H9 (cell line): ENCODE measurements around the gene ZNHIT1. TPM values are rescaled to one million over a fixed set of nuclear protein-coding genes. Genes with fewer than 3 reads are reported as not detected.

ENCODE experiments used
- DNase-seq: peaks from one replicate; pipeline ENCODE4 v3.0.0-alpha.2; 2017
- H2AFZ ChIP-seq: one replicate; pipeline ENCODE4 v1.6.1; 2013; ENCODE audit warnings: mild to moderate bottlenecking, low read length, control low read depth, moderate library complexity
- H2AK5ac ChIP-seq: 2 replicates; pipeline ENCODE4 v1.6.1; 2013; ENCODE audit warnings: low read length, control low read depth, mixed read lengths; ENCODE audit not compliant: insufficient read length
- H2BK120ac ChIP-seq: one replicate; pipeline ENCODE4 v1.6.1; 2013; ENCODE audit warnings: low read depth, mild to moderate bottlenecking, low read length, control low read depth, inconsistent platforms; ENCODE audit not compliant: poor library complexity, severe bottlenecking
- H2BK12ac ChIP-seq: 2 replicates; pipeline ENCODE4 v1.6.1; 2013; ENCODE audit warnings: low read length, control low read depth, mixed read lengths, low read depth; ENCODE audit not compliant: insufficient read length
- H2BK15ac ChIP-seq: 2 replicates; pipeline ENCODE4 v1.6.1; 2013; ENCODE audit warnings: low read depth, low read length, control low read depth
- H2BK20ac ChIP-seq: one replicate; pipeline ENCODE4 v1.6.1; 2013; ENCODE audit warnings: low read depth, mild to moderate bottlenecking, low read length, control low read depth, inconsistent platforms; ENCODE audit not compliant: poor library complexity, severe bottlenecking
- H2BK5ac ChIP-seq: 2 replicates; pipeline ENCODE4 v1.6.1; 2013; ENCODE audit warnings: low read length, control low read depth, mixed read lengths; ENCODE audit not compliant: insufficient read length
- H3K14ac ChIP-seq: 2 replicates; pipeline ENCODE4 v1.6.1; 2013; ENCODE audit warnings: low read length, control low read depth; ENCODE audit not compliant: insufficient read depth
- H3K18ac ChIP-seq: 2 replicates; pipeline ENCODE4 v1.6.1; 2013; ENCODE audit warnings: low read depth, mild to moderate bottlenecking, mixed read lengths, low read length, control low read depth; ENCODE audit not compliant: insufficient read length
- H3K23ac ChIP-seq: 2 replicates; pipeline ENCODE4 v1.6.1; 2013; ENCODE audit warnings: low read length, control low read depth, mixed read lengths, low read depth; ENCODE audit not compliant: insufficient read length
- H3K23me2 ChIP-seq: 2 replicates; pipeline ENCODE4 v1.6.1; 2013; ENCODE audit warnings: low read depth, mild to moderate bottlenecking, mixed read lengths, low read length, control low read depth; ENCODE audit not compliant: insufficient read length, poor library complexity, severe bottlenecking
- H3K27ac ChIP-seq: 2 replicates; pipeline ENCODE4 v1.5.1; 2013; ENCODE audit warnings: low read length, control low read depth, mixed read lengths, low read depth; ENCODE audit not compliant: insufficient read length
- H3K27me3 ChIP-seq: 2 replicates; pipeline ENCODE4 v1.6.1; 2013; ENCODE audit warnings: low read length, control low read depth, inconsistent platforms; ENCODE audit not compliant: insufficient read depth
- H3K4ac ChIP-seq: 2 replicates; pipeline ENCODE4 v1.6.1; 2013; ENCODE audit warnings: low read depth, mild to moderate bottlenecking, control low read depth, inconsistent platforms, low read length, moderate library complexity
- H3K4me1 ChIP-seq: 2 replicates; pipeline ENCODE4 v1.6.1; 2013; ENCODE audit warnings: low read length, control low read depth, inconsistent platforms; ENCODE audit not compliant: insufficient read depth
- H3K4me2 ChIP-seq: 2 replicates; pipeline ENCODE4 v1.6.1; 2013; ENCODE audit warnings: low read length, control low read depth, mixed read lengths; ENCODE audit not compliant: insufficient read length, insufficient read depth
- H3K56ac ChIP-seq: 2 replicates; pipeline ENCODE4 v1.6.1; 2013; ENCODE audit warnings: low read depth, mild to moderate bottlenecking, mixed read lengths, low read length, control low read depth; ENCODE audit not compliant: insufficient read length
- H3K79me1 ChIP-seq: 2 replicates; pipeline ENCODE4 v1.6.1; 2013; ENCODE audit warnings: low read depth, mild to moderate bottlenecking, moderate library complexity, low read length, control low read depth, inconsistent platforms; ENCODE audit not compliant: insufficient read depth, poor library complexity, severe bottlenecking
- H3K79me2 ChIP-seq: 2 replicates; pipeline ENCODE4 v1.6.1; 2013; ENCODE audit warnings: low read length, control low read depth, inconsistent platforms; ENCODE audit not compliant: insufficient read depth
- H3K9ac ChIP-seq: 2 replicates; pipeline ENCODE4 v1.6.1; 2013; ENCODE audit warnings: low read length, control low read depth, mixed read lengths; ENCODE audit not compliant: insufficient read length; ENCODE audit errors: extremely low read depth
- H3K9me3 ChIP-seq: one replicate; pipeline ENCODE4 v1.6.1; 2013; ENCODE audit warnings: low read depth, low read length, inconsistent platforms; ENCODE audit not compliant: control insufficient read depth
- H3T11ph ChIP-seq: one replicate; pipeline ENCODE4 v1.6.1; 2013; ENCODE audit warnings: mild to moderate bottlenecking, low read length, control low read depth, inconsistent platforms
- H4K20me1 ChIP-seq: one replicate; pipeline ENCODE4 v1.6.1; 2013; ENCODE audit not compliant: control insufficient read depth, insufficient read length, insufficient read depth
- H4K5ac ChIP-seq: 2 replicates; pipeline ENCODE4 v1.6.1; 2013; ENCODE audit warnings: low read depth, mild to moderate bottlenecking, mixed read lengths, low read length, control low read depth; ENCODE audit not compliant: insufficient read length
- H4K8ac ChIP-seq: replicated peaks from 2 replicates; pipeline ENCODE4 v1.6.1; 2013; ENCODE audit warnings: low read length, control low read depth, mixed read lengths, low read depth; ENCODE audit not compliant: insufficient read length
- H4K91ac ChIP-seq: 2 replicates; pipeline ENCODE4 v1.6.1; 2013; ENCODE audit warnings: low read depth, mild to moderate bottlenecking, moderate library complexity, mixed read lengths, low read length, control low read depth; ENCODE audit not compliant: insufficient read length
- H3K27ac Mint-ChIP-seq, 3 experiments: 2 replicates in 2 of 3; 3 replicates in 1 of 3; pipeline ENCODE4 v1.8.0; 2020 to 2021; ENCODE audit warnings: mixed read lengths in 3 of 3, mild to moderate bottlenecking in 1 of 3, moderate library complexity in 1 of 3
- H3K27me3 Mint-ChIP-seq: 2 replicates; pipeline ENCODE4 v1.8.0; 2021; ENCODE audit warnings: low read depth, mild to moderate bottlenecking, moderate library complexity, mixed read lengths
- H3K36me3 Mint-ChIP-seq, 3 experiments: 2 replicates in 2 of 3; 3 replicates in 1 of 3; pipeline ENCODE4 v1.8.0; 2020 to 2021; ENCODE audit warnings: low read depth in 3 of 3, mixed read lengths in 3 of 3; ENCODE audit not compliant: insufficient read depth in 1 of 3
- H3K4me1 Mint-ChIP-seq, 2 experiments: 2 replicates each; pipeline ENCODE4 v1.8.0; 2020; ENCODE audit warnings: mixed read lengths in 2 of 2
- H3K4me3 Mint-ChIP-seq, 2 experiments: 2 replicates in 1 of 2; 3 replicates in 1 of 2; pipeline ENCODE4 v1.8.0; 2020 to 2021; ENCODE audit warnings: mild to moderate bottlenecking in 2 of 2, mixed read lengths in 2 of 2, moderate library complexity in 1 of 2
- H3K9me3 Mint-ChIP-seq, 2 experiments: 2 replicates in 1 of 2; 3 replicates in 1 of 2; pipeline ENCODE4 v1.8.0; 2020; ENCODE audit warnings: mild to moderate bottlenecking in 2 of 2, mixed read lengths in 2 of 2, moderate library complexity in 1 of 2
- WGBS: extraction: QIAGEN DNeasy Blood & Tissue Kit; methylation state at CpG from one replicate; pipeline ENCODE4 v1.1.7; 2013; ENCODE audit warnings: missing lambda C conversion rate, low lambda C conversion rate, mixed read lengths; ENCODE audit not compliant: insufficient read length; ENCODE audit errors: extremely low coverage; 5-methylcytosine and 5-hydroxymethylcytosine counted together
- total RNA-seq: library from RNA; stranded (reverse); gene quantifications from 2 replicates; pipeline ENCODE4 v1.2.1, GENCODE V29; 2021
- TF ChIP-seq, protein P1 (sequence below): fragments of 200-600 bp; sonication (generic); conservative IDR thresholded peaks from 3 replicates; pipeline ENCODE4 v1.8.0; 2021; ENCODE audit warnings: antibody characterized with exemption, mild to moderate bottlenecking

The ZNHIT1 gene
- total RNA-seq, 1 experiment from 2014 or later, result 52.7 TPM

GRCh38 chr7:101265622-101266516, 47.9 kb downstream of the ZNHIT1 start:
- Histone ChIP-seq H3K23me2 (no peaks in the 10 kb centered on the region), H2BK15ac (no peak overlapping the region), H2BK120ac (no peak overlapping the region), H3K56ac (no peak overlapping the region), H3K14ac (no peak overlapping the region), H4K5ac (no peak overlapping the region), H2AK5ac (no peak overlapping the region), H3K4ac (no peak overlapping the region), H3K27ac (no peak overlapping the region), H3K4me2 (no peak overlapping the region), H2BK20ac (no peak overlapping the region), H4K91ac (no peak overlapping the region), H3K79me2 (no peaks in the 10 kb centered on the region), H3K9me3 (no peaks in the 10 kb centered on the region), H3K23ac (no peak overlapping the region), H4K20me1 (no peaks in the 10 kb centered on the region), H3K18ac (no peak overlapping the region), H2BK12ac (no peak overlapping the region), H3K27me3 (no peaks in the 10 kb centered on the region), H4K8ac (no peak overlapping the region), H3T11ph (no peak overlapping the region), H2BK5ac (no peak overlapping the region), H3K9ac (no peak overlapping the region), H3K79me1 (no peaks in the 10 kb centered on the region), H3K4me1 (no peaks in the 10 kb centered on the region; the same call in 1 of the 2 replicates), H2AFZ (no peak overlapping the region)
- Mint-ChIP-seq H3K9me3 (peaks cover 8% of the 10 kb centered on the region in 2 experiments; a peak in 3 of 5 replicates), H3K36me3 (no peaks in the 10 kb centered on the region), H3K4me1 (no peaks in the 10 kb centered on the region; a peak in 2 of 4 replicates), H3K27ac (no peak overlapping the region), H3K4me3 (no peak overlapping the region), H3K27me3 (no peaks in the 10 kb centered on the region)
- WGBS, result no CpG with 5 or more reads among the region's 17 CpGs
- DNase-seq, result no peak
- TF ChIP-seq, protein P1, sequence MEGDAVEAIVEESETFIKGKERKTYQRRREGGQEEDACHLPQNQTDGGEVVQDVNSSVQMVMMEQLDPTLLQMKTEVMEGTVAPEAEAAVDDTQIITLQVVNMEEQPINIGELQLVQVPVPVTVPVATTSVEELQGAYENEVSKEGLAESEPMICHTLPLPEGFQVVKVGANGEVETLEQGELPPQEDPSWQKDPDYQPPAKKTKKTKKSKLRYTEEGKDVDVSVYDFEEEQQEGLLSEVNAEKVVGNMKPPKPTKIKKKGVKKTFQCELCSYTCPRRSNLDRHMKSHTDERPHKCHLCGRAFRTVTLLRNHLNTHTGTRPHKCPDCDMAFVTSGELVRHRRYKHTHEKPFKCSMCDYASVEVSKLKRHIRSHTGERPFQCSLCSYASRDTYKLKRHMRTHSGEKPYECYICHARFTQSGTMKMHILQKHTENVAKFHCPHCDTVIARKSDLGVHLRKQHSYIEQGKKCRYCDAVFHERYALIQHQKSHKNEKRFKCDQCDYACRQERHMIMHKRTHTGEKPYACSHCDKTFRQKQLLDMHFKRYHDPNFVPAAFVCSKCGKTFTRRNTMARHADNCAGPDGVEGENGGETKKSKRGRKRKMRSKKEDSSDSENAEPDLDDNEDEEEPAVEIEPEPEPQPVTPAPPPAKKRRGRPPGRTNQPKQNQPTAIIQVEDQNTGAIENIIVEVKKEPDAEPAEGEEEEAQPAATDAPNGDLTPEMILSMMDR, result no peak
